NCI-H1092 treated with DMSO at 0.1 percent for 48 hours (cell line): Measurements from ENCODE around the gene YBX2.
"Not testable (repeated sequence)": the region's sequence is repeated elsewhere in the genome, so short reads cannot be mapped to it uniquely, and the experiment has no call there.

Experiments
- DNase-seq: peaks from one replicate; lab custom pipeline; 2025; lab: John Stamatoyannopoulos, UW

Gene YBX2

GRCh38 chr17:7294614-7295153 lies at the start of gene YBX2:
TSS of gene YBX2 (minus strand) at chr17:7294639. CDS start at chr17:7294500, 139 bp downstream.
- DNase-seq, result peak; percentile 77

DNA sequence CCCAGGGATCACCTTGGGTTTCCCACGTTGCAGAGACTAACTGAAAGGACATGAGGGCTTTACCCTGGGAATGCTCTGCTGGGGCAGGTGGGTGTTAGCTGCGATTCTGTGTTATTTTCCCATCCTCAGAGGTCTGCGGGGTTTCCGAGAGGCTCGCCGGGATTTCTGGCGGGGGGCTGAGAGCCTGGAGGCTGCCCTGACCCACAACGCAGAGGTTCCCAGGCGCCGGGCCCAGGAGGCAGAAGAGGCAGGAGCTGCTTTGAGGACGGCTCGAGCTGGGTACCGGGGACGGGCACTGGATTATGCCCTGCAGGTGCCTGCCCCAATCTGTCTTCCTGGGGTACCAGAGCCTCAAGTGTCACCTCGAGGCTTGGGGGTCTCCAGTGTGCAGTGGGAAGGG lies 48.8 kb upstream of the YBX2 start:
- DNase-seq, result no peak

DNA sequence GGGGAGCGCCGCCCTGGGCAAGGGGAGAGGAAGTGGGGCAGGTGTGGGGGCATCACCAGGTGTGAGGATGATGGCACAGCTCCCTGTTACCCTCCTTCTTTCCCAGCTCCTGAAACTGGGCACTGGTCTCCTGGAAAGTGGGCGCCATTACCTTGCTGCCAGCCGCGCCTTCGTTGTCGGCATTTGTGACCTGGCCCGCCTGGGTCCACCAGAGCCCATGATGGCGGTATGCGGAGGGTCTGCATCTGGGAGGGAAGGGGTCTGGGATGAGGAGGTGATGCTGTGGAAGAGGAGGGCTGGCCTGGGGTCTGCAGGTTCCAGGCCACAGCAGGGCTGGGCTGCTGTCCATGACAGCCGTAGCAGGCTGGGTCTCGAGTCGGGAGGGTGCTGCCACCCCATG lies 47.4 kb upstream of the YBX2 start:
- DNase-seq, result no peak

DNA sequence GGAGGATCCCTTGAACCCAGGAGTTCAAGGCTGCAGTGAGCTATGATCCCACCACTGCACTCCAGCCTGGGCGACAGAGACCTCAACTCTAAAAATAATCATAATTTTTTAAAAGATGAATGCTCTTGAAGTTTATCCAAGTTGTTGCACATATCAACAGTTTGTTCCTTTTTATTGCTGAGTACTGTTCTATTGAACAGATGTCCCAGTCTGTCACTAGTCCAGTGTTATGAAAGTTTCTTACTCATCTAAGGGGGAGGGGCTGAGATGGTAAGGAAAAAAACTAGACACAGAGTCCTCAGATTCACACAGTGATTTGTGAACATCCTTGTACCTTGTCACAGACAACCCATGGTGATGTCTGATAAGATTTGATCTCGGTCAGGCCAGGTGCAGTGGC lies 45.7 kb upstream of the YBX2 start:
- no peak for DNase-seq

DNA sequence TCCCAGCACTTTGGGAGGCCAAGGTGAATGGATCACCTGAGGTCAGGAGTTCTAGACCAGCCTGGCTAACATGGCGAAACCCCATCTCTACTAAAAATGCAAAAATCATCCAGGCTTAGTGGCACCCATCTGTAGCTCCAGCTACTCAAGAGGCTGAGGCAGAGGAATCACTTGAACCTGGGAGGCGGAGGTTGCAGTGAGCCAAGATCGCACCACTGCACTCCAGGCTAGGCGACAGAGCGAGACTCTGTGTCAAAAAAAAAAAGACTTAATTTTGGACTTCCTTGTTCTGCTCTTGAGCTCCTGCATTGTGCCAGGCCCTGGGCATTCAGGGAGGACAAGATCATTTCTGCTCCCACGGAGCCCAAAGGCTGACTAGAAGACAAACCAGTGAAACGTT lies 43.2 kb upstream of the YBX2 start:
- DNase-seq, result not testable (repeated sequence)

- no peak for DNase-seq
Observed at GRCh38 chr17:7336240-7337175, 42.1 kb upstream of the YBX2 start, which contains the start of gene ACAP1. TSS of gene ACAP1 (plus strand) at chr17:7336529. CDS start at chr17:7336735, 206 bp downstream.

- DNase-seq, result not testable (repeated sequence)
Observed at GRCh38 chr17:7335765-7336164, 41.3 kb upstream of the YBX2 start.

DNA sequence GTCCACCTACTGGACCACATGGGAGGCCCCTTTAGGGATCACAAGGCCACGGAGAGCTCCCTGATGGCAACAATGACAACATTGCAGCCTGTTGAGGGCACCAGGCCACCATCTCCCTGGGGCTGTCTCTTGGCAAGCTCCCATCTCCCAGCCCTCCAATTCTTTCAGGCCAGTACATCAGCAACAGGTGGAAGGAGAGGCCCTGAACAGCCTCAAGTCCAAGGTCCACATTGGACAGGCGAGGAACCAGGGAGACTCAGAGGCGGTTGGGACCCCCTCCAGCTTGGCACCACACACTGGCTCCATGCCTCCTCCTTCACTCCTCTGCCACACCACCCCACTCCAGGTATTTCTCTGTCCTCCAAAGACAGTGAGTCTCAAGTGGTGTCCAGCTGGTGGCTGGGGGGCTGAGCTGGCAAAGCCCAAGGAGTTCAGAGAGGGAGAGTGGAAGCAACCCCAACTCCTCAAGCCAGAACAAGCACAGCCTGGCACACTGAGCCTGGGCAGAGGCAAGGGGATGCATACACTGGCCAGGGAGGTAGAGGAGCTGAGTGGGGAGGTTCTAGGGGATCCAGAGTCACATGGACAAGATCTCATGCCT lies 40.6 kb upstream of the YBX2 start:
- no peak for DNase-seq

DNA sequence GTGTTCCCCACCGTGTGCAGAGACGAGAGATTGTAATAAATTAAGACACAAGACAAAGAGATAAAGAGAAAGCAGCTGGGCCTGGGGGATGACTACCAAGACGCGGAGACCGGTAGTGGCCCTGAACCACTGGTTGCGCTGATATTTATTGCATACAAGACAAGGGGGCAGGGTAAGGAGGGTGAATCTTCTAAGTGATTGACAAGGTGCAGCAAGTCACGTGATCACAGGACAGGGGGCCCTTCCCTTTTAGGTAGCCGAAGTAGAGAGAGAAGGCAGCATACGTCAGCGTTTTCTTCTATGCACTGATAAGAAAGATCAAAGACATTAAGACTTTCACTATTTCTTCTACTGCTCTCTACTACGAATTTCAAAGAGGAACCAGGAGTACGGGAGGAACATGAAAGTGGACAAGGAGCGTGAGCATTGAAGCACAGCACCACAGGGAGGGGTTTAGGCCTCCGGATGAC lies 38.2 kb upstream of the YBX2 start:
- DNase-seq, result not testable (repeated sequence)

DNA sequence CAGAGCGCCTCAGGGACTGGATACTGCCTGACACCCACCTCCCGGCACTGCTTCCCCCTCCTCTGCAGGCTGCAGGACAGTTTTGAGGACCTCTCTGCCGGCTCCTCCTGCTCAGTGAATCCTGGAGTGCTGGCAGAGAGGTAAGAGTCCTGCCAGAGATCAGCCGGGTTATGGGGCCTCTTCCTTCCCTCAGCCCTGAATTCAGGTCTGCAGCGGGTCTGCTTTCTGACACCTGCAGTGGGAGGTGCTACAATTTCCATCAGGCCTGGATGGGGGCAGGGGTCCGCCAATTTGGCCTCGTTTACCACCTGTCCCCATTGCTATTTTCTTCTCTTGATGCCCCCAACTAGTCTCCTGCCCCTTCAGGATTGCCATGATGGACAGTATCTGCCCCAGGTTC lies 37.7 kb upstream of the YBX2 start:
- DNase-seq, result no peak

GRCh38 chr17:7330638-7331015 lies 36.2 kb upstream of the YBX2 start:
- no peak for DNase-seq

- DNase-seq, result peak; percentile 72
Observed at GRCh38 chr17:7329997-7330637, 35.7 kb upstream of the YBX2 start.

GRCh38 chr17:7329374-7329996 lies 35.0 kb upstream of the YBX2 start:
- DNase-seq, result peak; percentile 95

- peak; percentile 4 for DNase-seq
Observed at GRCh38 chr17:7328840-7329373, 34.5 kb upstream of the YBX2 start, which contains the start of gene NEURL4. TSS of gene NEURL4 (minus strand) at chr17:7329335. CDS start at chr17:7329312, 23 bp downstream.

DNA sequence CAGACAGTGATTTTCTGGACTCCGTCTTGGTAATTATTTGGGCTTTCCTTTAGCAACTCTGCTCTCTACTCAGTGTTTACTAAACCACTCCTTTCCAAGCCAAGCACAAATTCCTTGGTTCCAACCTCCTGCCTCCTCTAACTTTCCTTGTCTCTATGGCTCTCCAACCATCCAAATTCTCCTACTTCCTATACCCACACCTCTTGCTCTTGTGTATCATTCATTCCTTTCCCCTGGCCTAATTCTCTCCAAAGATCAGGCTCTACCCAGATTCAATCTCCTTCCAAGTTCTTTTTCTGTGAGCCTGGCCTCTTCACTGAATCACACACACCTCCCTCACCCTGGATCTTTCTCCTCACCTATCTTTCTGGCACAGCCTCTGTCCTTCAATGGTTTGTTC lies 33.6 kb upstream of the YBX2 start:
- no peak for DNase-seq

DNA sequence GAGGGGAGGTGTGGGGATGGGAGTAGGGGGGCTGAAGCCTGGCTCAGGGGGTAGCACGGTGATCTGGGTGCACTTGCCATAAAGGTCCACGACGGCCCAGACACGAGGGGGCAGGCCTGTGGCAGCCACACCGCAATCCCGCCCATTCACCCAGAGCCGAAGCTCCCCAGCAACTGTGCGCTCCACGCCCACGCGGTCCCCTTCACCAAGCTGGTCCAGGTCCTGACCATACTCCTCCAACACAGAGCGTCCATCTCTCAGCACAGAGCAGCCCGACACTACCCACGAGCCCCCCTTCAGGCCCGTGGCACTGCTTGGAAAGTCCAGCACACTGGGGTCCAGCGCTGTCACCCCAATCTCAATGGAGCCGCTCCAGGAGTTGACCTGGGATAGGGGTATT lies 33.1 kb upstream of the YBX2 start:
- DNase-seq, result no peak

GRCh38 chr17:7327056-7327455 lies 32.6 kb upstream of the YBX2 start:
- no peak for DNase-seq

DNA sequence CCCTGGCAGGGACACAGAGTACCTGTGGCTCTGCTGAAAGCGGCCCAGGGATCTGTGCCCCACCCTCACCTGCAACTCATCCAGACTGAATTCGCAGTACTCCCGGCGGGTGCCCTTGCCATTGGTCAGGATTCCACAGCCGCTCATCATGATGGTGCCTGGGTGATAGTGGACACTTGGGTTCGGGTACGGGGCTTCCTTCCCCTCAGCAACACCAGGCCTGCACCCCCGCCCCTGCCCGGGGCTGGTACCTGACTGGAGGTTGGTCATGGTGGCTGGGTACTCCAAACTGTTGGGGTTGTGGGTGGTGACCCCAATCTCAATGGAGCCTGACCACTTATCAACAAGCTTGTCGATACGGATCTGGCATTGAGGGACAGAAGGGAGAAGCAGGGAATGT lies 31.7 kb upstream of the YBX2 start:
- DNase-seq, result no peak

GRCh38 chr17:7325031-7325528 lies 30.6 kb upstream of the YBX2 start:
- DNase-seq, result no peak

GRCh38 chr17:7324438-7324779 lies 30.0 kb upstream of the YBX2 start:
- no peak for DNase-seq

DNA sequence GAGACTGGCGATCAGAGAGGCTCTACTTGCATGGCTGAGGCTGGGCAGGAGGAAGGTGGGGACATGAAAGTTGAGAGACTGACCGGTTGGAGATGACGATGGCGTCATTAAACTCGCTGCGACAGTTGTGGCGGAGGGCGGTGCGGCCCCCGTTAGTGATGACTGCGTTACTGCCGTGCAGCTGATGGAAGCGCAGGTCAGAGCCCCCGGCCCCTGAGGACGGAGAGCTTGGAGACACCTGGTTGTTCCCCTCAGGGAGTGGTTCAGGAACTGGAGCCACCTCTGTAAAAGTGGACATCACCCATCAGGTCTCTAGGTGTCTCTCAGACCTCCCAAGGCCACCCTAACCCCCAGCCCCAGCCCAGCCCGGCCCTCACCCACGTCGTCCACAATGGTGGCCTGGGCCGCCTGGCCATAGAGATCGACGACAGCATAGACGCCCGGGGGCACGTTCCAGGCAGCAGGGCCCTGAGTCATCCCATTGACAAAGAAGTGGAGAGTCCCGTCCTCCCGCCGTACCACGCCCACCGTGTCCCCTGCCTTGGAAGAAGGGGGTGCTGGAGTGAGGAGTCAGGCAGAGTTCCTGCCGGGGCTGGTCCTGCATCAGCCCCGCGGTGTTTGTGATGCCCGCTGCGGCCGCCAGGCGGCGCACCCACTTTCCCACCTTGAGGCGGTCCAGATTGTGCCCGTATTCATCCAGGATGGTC lies 29.4 kb upstream of the YBX2 start:
- no peak for DNase-seq
